MG63 (cell line): ENCODE results near the gene EVA1C. TPM values are rescaled to one million over a fixed set of nuclear protein-coding genes. Genes with fewer than 3 reads are reported as not detected.
A peak's percentile ranks its signal among the peaks of the same experiment; 100 is the strongest.

Experiments
- DNase-seq: peaks from one replicate; pipeline ENCODE4 v3.0.0-alpha.2; 2020
- H3K27me3 ChIP-seq: fragments of 250-450 bp; sonication (Bioruptor Pico); 2 replicates; pipeline ENCODE4 v1.5.1; 2020; ENCODE audit warnings: mild to moderate bottlenecking, moderate library complexity
- H3K36me3 ChIP-seq: fragments of 250-450 bp; sonication (Bioruptor Pico); 2 replicates; pipeline ENCODE4 v1.5.1; 2020; ENCODE audit warnings: mild to moderate bottlenecking, moderate library complexity
- H3K4me3 ChIP-seq: fragments of 250-450 bp; sonication (Bioruptor Pico); 2 replicates; pipeline ENCODE4 v1.5.1; 2020; ENCODE audit warnings: mild to moderate bottlenecking, moderate library complexity
- H3K9me3 ChIP-seq: fragments of 250-450 bp; sonication (Bioruptor Pico); 2 replicates; pipeline ENCODE4 v1.5.1; 2020; ENCODE audit warnings: mild to moderate bottlenecking, moderate library complexity
- total RNA-seq: library from RNA; depleted of rRNA; stranded (reverse); fragments of >200 nt; shearing (Covaris generic); gene quantifications from 2 replicates; pipeline ENCODE4 v1.2.3, GENCODE V29; 2014; ENCODE audit warnings: low replicate concordance

Gene EVA1C
- total RNA-seq, 1 experiment from 2014 or later: not detected

- Histone ChIP-seq H3K36me3 (no peaks in the 10 kb centered on the region), H3K27me3 (no peaks in the 10 kb centered on the region)
- DNase-seq: no peak
Measured at GRCh38 chr21:32467291-32467690, 54.8 kb downstream of the EVA1C start.

GRCh38 chr21:32468681-32469111, 56.2 kb downstream of the EVA1C start:
- Histone ChIP-seq H3K27me3 (no peaks in the 10 kb centered on the region), H3K9me3 (no peaks in the 10 kb centered on the region), H3K36me3 (no peaks in the 10 kb centered on the region), H3K4me3 (no peak overlapping the region)
- peak; percentile 15 for DNase-seq

More at GRCh38 chr21:32467291-32467690, 54.8 kb downstream of the EVA1C start:
- Histone ChIP-seq H3K9me3 (peaks cover 3% of the 10 kb centered on the region; the same call in 1 of the 2 replicates), H3K4me3 (no peak overlapping the region)

DNA sequence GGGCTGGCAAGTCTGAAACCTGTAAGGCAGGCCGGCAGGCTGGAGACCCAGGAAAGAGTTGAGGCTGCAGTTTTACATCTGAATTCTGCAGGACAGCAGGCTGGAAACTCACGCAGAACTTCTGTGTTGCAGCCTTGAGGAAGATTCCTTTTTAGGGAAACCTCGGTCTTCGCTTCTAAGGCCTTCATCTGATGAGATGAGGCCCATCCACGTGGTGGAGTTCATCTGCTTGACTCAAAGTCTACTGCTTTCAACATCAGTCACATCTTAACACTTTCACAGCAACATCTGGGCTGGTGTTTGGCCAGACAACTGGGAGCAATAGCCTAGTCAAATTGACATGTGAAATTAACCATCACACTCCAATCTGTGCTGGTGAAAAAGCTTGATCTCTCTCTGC, 57.1 kb downstream of the EVA1C start:
- H3K4me3 ChIP-seq: no peak overlapping the region
- no peaks in the 10 kb centered on the region for H3K9me3 ChIP-seq
- no peak for DNase-seq
- no peaks in the 10 kb centered on the region for H3K36me3 ChIP-seq
- H3K27me3 ChIP-seq: no peaks in the 10 kb centered on the region

GRCh38 chr21:32470206-32470605, 57.7 kb downstream of the EVA1C start:
- Histone ChIP-seq H3K27me3 (no peaks in the 10 kb centered on the region), H3K36me3 (no peaks in the 10 kb centered on the region), H3K9me3 (no peaks in the 10 kb centered on the region), H3K4me3 (no peak overlapping the region)
- DNase-seq: no peak

- no peaks in the 10 kb centered on the region for H3K27me3 ChIP-seq
- no peaks in the 10 kb centered on the region for H3K9me3 ChIP-seq
- no peak overlapping the region for H3K4me3 ChIP-seq
- no peaks in the 10 kb centered on the region for H3K36me3 ChIP-seq
- DNase-seq: no peak
Measured at GRCh38 chr21:32472890-32473765, 60.6 kb downstream of the EVA1C start.

DNA sequence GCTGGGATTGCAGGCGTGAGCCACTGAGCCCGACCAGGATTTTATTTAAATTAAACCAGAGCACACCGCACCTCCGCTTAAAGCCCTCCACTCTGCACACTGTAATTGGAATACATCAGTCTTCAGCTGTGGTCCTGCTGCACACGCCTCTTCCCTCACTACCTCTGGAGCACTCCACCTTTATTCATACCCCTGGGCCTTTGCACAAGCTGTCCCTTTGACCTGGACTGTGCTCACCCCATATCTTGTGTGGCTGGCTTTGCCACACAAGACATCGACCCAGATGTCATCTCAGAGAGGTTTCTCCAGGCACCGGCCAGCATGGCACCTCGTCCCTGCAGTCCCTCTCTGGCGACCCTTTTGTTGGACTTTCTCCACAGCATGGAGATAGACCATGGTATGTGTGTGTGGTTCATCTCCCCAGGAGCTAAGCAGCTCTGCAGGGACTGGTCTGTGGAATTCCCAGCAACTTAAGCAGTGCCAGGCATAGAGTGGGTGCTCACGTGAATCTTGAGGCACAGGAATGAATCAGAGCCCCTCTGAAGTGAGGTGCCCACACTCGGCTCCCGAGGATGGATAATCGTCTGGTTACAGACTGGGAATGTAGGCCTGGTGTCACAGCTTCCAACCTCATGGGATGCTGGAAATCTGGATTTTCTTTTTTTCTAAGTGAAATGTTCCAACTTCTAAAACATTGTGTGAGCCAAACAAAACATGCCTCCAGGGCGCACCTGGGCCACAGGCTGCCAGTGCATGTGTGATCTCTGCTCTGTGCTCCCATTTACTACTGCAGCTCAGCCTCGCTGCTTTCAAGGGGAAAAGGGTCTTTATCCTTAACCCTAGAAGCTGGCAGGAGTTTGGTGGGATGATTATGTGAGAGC, 61.9 kb downstream of the EVA1C start:
- Histone ChIP-seq H3K27me3 (no peaks in the 10 kb centered on the region), H3K4me3 (no peak overlapping the region), H3K9me3 (no peaks in the 10 kb centered on the region), H3K36me3 (no peaks in the 10 kb centered on the region)
- no peak for DNase-seq

- DNase-seq: no peak
- H3K9me3 ChIP-seq: no peaks in the 10 kb centered on the region
- no peak overlapping the region for H3K4me3 ChIP-seq
- H3K36me3 ChIP-seq: no peaks in the 10 kb centered on the region
- H3K27me3 ChIP-seq: no peaks in the 10 kb centered on the region
Measured at GRCh38 chr21:32475162-32475812, 62.8 kb downstream of the EVA1C start.

DNA sequence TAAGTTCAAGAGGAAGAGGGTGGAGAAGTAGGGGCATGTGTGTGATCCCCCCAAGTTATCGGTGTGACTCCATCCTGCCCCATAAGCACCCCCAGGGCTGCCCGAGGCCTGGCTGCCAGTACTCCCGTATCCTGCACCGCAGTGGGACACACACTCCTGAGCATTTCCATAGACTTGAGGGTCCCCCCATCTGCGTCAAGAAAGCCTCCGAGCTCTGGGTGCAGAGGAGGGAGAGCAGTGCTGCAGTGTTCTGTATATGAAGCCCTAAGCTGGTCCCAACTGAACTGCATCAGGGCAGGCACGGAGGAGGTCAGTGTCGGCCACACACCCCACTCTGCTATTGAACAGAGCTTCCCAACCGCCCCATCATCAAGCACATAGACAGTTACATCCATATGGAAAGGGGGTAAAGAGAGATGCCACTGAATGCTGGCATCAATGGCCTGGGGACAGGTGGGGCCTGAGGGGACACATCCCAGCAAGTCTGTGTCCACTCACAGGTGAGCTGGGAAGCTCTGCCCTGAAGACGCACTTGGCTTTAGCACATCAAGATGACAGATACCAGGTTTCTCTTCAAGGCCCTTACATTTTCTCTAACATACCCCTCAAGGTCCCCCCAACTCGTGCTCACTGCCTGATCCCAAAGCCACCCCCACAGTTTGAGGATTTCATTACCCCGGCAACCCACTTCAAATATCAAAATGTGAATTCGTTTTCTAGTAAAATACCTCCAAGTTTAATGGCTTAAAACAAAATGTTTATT, 64.3 kb downstream of the EVA1C start:
- Histone ChIP-seq H3K36me3 (no peaks in the 10 kb centered on the region), H3K27me3 (no peaks in the 10 kb centered on the region), H3K4me3 (no peak overlapping the region), H3K9me3 (no peaks in the 10 kb centered on the region)
- no peak for DNase-seq

- no peaks in the 10 kb centered on the region for H3K9me3 ChIP-seq
- H3K36me3 ChIP-seq: no peaks in the 10 kb centered on the region
- no peak overlapping the region for H3K4me3 ChIP-seq
- no peaks in the 10 kb centered on the region for H3K27me3 ChIP-seq
- no peak for DNase-seq
Measured at GRCh38 chr21:32477424-32477745, 64.9 kb downstream of the EVA1C start.

- Histone ChIP-seq H3K9me3 (no peaks in the 10 kb centered on the region), H3K27me3 (no peaks in the 10 kb centered on the region), H3K36me3 (no peaks in the 10 kb centered on the region), H3K4me3 (no peak overlapping the region)
- DNase-seq: no peak
Measured at GRCh38 chr21:32481875-32482408, 69.4 kb downstream of the EVA1C start.

- H3K27me3 ChIP-seq: no peaks in the 10 kb centered on the region
- no peaks in the 10 kb centered on the region for H3K9me3 ChIP-seq
- H3K36me3 ChIP-seq: no peaks in the 10 kb centered on the region
- no peak overlapping the region for H3K4me3 ChIP-seq
- no peak for DNase-seq
Measured at GRCh38 chr21:32482565-32483292, 70.2 kb downstream of the EVA1C start.

DNA sequence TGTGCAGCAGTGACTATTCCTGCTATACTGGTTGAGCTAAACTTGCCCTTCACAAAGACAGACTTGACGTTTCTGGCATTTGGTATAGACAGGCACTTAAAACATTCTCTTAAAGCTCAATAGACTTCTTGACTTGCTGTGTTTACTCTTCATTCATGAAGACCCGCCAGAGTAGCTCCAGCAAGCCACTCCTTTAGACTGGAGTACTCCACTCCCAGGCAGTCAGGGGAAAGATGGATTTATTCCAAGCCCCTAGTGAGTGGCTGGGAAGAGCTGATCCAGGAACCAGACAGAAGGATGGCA, 70.7 kb downstream of the EVA1C start:
- H3K9me3 ChIP-seq: no peaks in the 10 kb centered on the region
- H3K27me3 ChIP-seq: no peaks in the 10 kb centered on the region
- H3K4me3 ChIP-seq: no peak overlapping the region
- no peak for DNase-seq
- H3K36me3 ChIP-seq: no peaks in the 10 kb centered on the region

- no peak overlapping the region for H3K4me3 ChIP-seq
- no peaks in the 10 kb centered on the region for H3K36me3 ChIP-seq
- no peaks in the 10 kb centered on the region for H3K9me3 ChIP-seq
- no peaks in the 10 kb centered on the region for H3K27me3 ChIP-seq
- DNase-seq: no peak
Measured at GRCh38 chr21:32484706-32485380, 72.3 kb downstream of the EVA1C start.

GRCh38 chr21:32492376-32492775, 79.9 kb downstream of the EVA1C start:
- Histone ChIP-seq H3K9me3 (no peaks in the 10 kb centered on the region), H3K27me3 (no peaks in the 10 kb centered on the region), H3K4me3 (no peak overlapping the region), H3K36me3 (no peaks in the 10 kb centered on the region)
- no peak for DNase-seq

DNA sequence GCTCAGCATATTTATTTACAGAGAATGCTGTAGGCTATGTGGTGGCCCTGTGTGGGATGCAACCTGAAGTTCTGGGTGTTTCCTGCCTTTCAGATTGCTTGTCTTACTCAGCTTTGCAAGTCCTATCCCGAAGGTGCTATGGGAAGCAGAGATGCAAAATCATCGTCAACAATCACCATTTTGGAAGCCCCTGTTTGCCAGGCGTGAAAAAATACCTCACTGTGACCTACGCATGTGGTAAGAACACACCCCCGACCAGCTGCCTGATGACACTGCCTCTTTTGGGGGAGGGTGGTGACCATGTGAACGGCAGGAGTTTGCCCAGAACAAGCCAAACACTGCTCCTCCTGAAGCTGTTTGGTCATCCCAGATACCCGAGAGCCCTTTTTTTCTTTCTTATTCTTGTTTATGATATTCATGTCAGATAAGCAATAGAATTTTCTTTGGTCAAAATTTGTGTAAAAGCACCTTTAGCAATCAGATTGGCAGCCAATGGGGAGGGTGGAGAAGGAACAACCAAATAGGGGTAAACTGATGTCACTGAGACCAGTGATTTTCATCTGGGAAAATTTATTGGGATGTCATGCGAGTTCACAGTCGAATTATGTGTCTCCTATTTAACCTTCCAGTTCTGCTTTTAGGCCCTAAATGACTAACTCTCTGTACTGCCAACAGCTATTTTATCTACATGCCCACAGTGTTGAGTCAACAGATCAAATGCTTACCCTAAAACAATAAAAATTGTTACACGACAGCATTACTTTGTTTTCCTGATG, 82.6 kb downstream of the EVA1C start:
- Histone ChIP-seq H3K36me3 (no peaks in the 10 kb centered on the region), H3K4me3 (no peak overlapping the region), H3K27me3 (no peaks in the 10 kb centered on the region), H3K9me3 (no peaks in the 10 kb centered on the region)
- peak; percentile 42 for DNase-seq
